Caco-2 (cell line): Measurements from ENCODE around the gene MS4A1. TPM values are rescaled to one million over a fixed set of nuclear protein-coding genes. Genes with fewer than 3 reads are reported as not detected.
A peak's percentile ranks its signal among the peaks of the same experiment; 100 is the strongest.

ENCODE experiments used
- BruUV-seq: library from RNA; stranded (reverse); fragments of 400-500 nt; replicated peaks from 2 replicates; lab custom pipeline; 2021; lab: Mats Ljungman, UMichigan
- CTCF ChIA-PET: fragments of 300-600 bp; sonication (Branson Sonifier 250); formaldehyde crosslinking; loops from one replicate; lab custom pipeline; 2022; ENCODE audit warnings: antibody characterized with exemption; lab: Charles Lee
- POLR2A ChIA-PET: fragments of 300-600 bp; sonication (Branson Sonifier 250); formaldehyde crosslinking; loops from one replicate; lab custom pipeline; 2022; ENCODE audit warnings: antibody characterized with exemption; lab: Charles Lee
- DNase-seq, 2 experiments: peaks; one replicate each; pipeline versions ENCODE4 v3.0.0 to v3.0.0-alpha.2; 2020 to 2022
- H3K27me3 ChIP-seq: replicated peaks from 2 replicates; pipeline ENCODE4 v1.6.0; 2011; ENCODE audit warnings: low read length; ENCODE audit not compliant: control insufficient read depth, insufficient read depth
- H3K36me3 ChIP-seq: 2 replicates; pipeline ENCODE4 v1.5.1; 2011; ENCODE audit warnings: low read length; ENCODE audit not compliant: control insufficient read depth, insufficient read depth
- H3K4me1 ChIP-seq: fragments of 250-450 bp; sonication (Bioruptor Pico); 2 replicates; pipeline ENCODE4 v1.5.1; 2020; ENCODE audit warnings: mild to moderate bottlenecking
- H3K4me3 ChIP-seq: 2 replicates; pipeline ENCODE4 v1.5.1; 2011; ENCODE audit warnings: low read depth, mild to moderate bottlenecking, control low read depth, low read length
- H3K9me3 ChIP-seq: fragments of 250-450 bp; sonication (Bioruptor Pico); 2 replicates; pipeline ENCODE4 v1.5.1; 2020; ENCODE audit warnings: mild to moderate bottlenecking, moderate library complexity
- H3K27ac Mint-ChIP-seq: one replicate; pipeline ENCODE4 v1.8.0; 2022; ENCODE audit warnings: mixed read lengths; ENCODE audit not compliant: unreplicated experiment
- H3K27me3 Mint-ChIP-seq: one replicate; pipeline ENCODE4 v1.8.0; 2022; ENCODE audit warnings: mixed read lengths; ENCODE audit not compliant: insufficient read depth, unreplicated experiment
- H3K36me3 Mint-ChIP-seq: one replicate; pipeline ENCODE4 v1.8.0; 2022; ENCODE audit warnings: mild to moderate bottlenecking, mixed read lengths; ENCODE audit not compliant: insufficient read depth, unreplicated experiment
- H3K4me1 Mint-ChIP-seq: one replicate; pipeline ENCODE4 v1.8.0; 2022; ENCODE audit warnings: low read depth, mixed read lengths; ENCODE audit not compliant: unreplicated experiment
- H3K4me3 Mint-ChIP-seq: one replicate; pipeline ENCODE4 v1.8.0; 2022; ENCODE audit warnings: mild to moderate bottlenecking, moderate library complexity, mixed read lengths; ENCODE audit not compliant: unreplicated experiment
- H3K9me3 Mint-ChIP-seq: one replicate; pipeline ENCODE4 v1.8.0; 2022; ENCODE audit warnings: mixed read lengths; ENCODE audit not compliant: unreplicated experiment
- intact Hi-C: fragments of 100-400 bp; cut with micrococcal nuclease; formaldehyde crosslinking; loops from one replicate; pipeline ENCODE4 v1.10.0; 2022; ENCODE audit not compliant: unreplicated experiment
- total RNA-seq: library from RNA; stranded (reverse); gene quantifications from 2 replicates; pipeline ENCODE4 v1.2.3, GENCODE V29; 2022
- TF ChIP-seq, protein P1 (sequence below), 2 experiments: fragments of 200-600 bp in 1 of 2; IDR thresholded peaks; 1 replicate in 1 of 2; 2 replicates in 1 of 2; pipeline versions ENCODE4 v1.5.1 to v1.8.0; 2011 to 2022; ENCODE audit warnings: antibody characterized with exemption in 1 of 2, control low read depth in 1 of 2, inconsistent platforms in 1 of 2, low read depth in 1 of 2, low read length in 1 of 2, mild to moderate bottlenecking in 1 of 2, moderate library complexity in 1 of 2; ENCODE audit not compliant: insufficient read depth in 1 of 2, severe bottlenecking in 1 of 2, unreplicated experiment in 1 of 2

MS4A1 gene
- total RNA-seq, 1 experiment from 2014 or later = not detected

DNA sequence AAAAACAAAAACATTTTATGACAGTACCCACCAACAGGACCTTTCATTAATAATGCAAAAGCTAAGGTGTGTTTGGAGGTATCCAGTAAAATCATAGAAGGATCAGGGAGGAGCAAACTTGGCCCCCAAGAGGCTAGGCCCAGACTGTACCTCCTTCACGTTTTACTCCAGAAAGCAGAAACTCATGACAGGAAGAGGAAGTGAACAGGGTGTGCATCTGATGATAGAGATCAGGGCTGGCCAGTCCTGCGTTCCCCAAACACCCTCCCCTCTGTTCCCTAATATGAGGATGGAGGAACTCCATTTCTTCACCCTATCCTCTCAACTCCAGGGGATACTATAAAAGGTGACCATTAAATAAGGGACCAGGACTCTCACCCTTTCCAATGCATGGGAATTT lies 26.7 kb downstream of the MS4A1 start:
- Mint-ChIP-seq H3K27ac (no peak overlapping the region), H3K4me3 (no peak overlapping the region), H3K36me3 (no peaks in the 10 kb centered on the region), H3K4me1 (no peaks in the 10 kb centered on the region), H3K9me3 (no peaks in the 10 kb centered on the region), H3K27me3 (peaks cover 14% of the 10 kb centered on the region)
- POLR2A ChIA-PET = no interaction called here
- intact Hi-C loops = no loop called here
- TF ChIP-seq, protein P1, sequence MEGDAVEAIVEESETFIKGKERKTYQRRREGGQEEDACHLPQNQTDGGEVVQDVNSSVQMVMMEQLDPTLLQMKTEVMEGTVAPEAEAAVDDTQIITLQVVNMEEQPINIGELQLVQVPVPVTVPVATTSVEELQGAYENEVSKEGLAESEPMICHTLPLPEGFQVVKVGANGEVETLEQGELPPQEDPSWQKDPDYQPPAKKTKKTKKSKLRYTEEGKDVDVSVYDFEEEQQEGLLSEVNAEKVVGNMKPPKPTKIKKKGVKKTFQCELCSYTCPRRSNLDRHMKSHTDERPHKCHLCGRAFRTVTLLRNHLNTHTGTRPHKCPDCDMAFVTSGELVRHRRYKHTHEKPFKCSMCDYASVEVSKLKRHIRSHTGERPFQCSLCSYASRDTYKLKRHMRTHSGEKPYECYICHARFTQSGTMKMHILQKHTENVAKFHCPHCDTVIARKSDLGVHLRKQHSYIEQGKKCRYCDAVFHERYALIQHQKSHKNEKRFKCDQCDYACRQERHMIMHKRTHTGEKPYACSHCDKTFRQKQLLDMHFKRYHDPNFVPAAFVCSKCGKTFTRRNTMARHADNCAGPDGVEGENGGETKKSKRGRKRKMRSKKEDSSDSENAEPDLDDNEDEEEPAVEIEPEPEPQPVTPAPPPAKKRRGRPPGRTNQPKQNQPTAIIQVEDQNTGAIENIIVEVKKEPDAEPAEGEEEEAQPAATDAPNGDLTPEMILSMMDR (IDR thresholded peaks at IDR 0.05; ENCODE audit: insufficient read depth in 1 of 2, low read depth in 1 of 2, low read length in 1 of 2, severe bottlenecking in 1 of 2, unreplicated experiment in 1 of 2) = no peak
- H3K9me3 ChIP-seq = no peaks in the 10 kb centered on the region
- H3K4me1 ChIP-seq = no peaks in the 10 kb centered on the region
- H3K4me3 ChIP-seq = no peak overlapping the region
- DNase-seq = no peak
- no peaks in the 10 kb centered on the region for H3K36me3 ChIP-seq
- no TSS peak for BruUV-seq
- CTCF ChIA-PET = interaction anchor here (0.5 kb wide), 1 partner anchor 709 kb away, joined by 4 read pairs; no protein-coding TSS in a partner anchor
- no peaks in the 10 kb centered on the region for H3K27me3 ChIP-seq

DNA sequence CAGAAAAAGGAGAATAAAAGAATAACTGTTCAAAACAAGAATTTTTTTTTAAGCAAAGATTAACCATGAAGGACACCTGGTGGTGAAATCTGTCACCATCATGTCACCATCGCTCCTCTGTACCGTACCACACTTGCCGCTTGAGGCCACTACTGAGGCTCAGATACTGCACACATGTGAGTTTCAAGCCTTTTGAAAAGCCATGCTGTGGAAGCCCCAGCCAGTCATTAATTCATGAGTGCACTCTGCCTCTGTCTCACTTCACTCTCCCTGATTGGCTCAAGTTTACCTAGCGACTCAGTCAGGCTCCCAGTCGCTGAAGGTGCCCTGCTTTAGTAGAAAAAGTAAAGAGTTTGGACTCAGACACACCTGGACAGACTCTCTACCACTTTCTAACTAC lies 30.3 kb downstream of the MS4A1 start:
- H3K36me3 Mint-ChIP-seq = no peaks in the 10 kb centered on the region
- POLR2A ChIA-PET = no interaction called here
- no peak overlapping the region for H3K27ac Mint-ChIP-seq
- no peaks in the 10 kb centered on the region for H3K4me1 ChIP-seq
- no peaks in the 10 kb centered on the region for H3K36me3 ChIP-seq
- intact Hi-C loops = loop anchor here (1.0 to 5.0 kb wide), 4 partner anchors 123 to 221 kb away; no protein-coding TSS in a partner anchor
- peak; percentile 70 to 72 for DNase-seq
- CTCF ChIA-PET = no interaction called here
- TF ChIP-seq, protein P1 (IDR thresholded peaks at IDR 0.05; ENCODE audit: insufficient read depth in 1 of 2, low read depth in 1 of 2, low read length in 1 of 2, severe bottlenecking in 1 of 2, unreplicated experiment in 1 of 2) = peak; percentile 83 to 93
- peaks cover 3% of the 10 kb centered on the region for H3K27me3 Mint-ChIP-seq
- H3K4me3 ChIP-seq = no peak overlapping the region
- no peak overlapping the region for H3K4me3 Mint-ChIP-seq
- H3K9me3 Mint-ChIP-seq = no peaks in the 10 kb centered on the region
- no peaks in the 10 kb centered on the region for H3K4me1 Mint-ChIP-seq
- H3K27me3 ChIP-seq = no peaks in the 10 kb centered on the region
- BruUV-seq = no TSS peak
- H3K9me3 ChIP-seq = no peaks in the 10 kb centered on the region

DNA sequence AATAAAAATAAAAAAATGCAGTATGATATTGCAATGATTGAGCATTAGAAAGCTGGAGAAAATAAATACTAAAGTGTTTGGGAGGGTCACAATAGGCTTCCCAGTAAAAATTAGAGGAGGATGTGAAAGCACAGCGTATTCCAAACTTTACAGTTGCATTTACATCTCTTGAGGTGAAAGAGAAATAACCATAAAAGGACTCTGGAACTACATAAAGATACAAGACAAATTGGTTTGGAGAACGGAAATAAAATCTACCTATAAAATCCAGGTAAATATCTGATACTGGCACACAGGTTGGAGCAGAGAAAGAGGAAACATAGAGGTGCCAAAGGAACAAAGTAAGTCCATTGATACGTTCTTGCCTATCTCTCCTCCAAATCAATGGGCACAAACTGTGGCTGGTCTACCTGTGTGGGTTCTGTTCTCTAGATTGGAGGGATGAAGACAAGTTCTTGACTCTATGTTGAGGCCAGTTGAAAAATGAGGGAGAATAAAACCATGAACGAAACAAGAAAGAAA lies 36.9 kb downstream of the MS4A1 start, which contains the start of gene MS4A12:
TSS of gene MS4A12 (plus strand) at position 291 of the 522 bp plus-strand sequence. CDS start 4,541 bp downstream, outside the sequence.
- Histone ChIP-seq H3K9me3 (no peaks in the 10 kb centered on the region), H3K4me3 (no peak within 1 kb of the TSS), H3K27me3 (no peaks in the 10 kb centered on the region), H3K4me1 (no peaks in the 10 kb centered on the region), H3K36me3 (no peaks in the 10 kb centered on the region)
- no TSS peak for BruUV-seq
- Mint-ChIP-seq H3K4me3 (no peak within 1 kb of the TSS), H3K36me3 (no peaks in the 10 kb centered on the region), H3K27me3 (peaks cover 5% of the 10 kb centered on the region), H3K9me3 (peaks cover 10% of the 10 kb centered on the region), H3K27ac (no peak within 1 kb of the TSS), H3K4me1 (no peaks in the 10 kb centered on the region)
- CTCF ChIA-PET = no interaction called here
- POLR2A ChIA-PET = no interaction called here
- intact Hi-C loops = no loop called here
- TF ChIP-seq, protein P1 (IDR thresholded peaks at IDR 0.05; ENCODE audit: insufficient read depth in 1 of 2, low read depth in 1 of 2, low read length in 1 of 2, severe bottlenecking in 1 of 2, unreplicated experiment in 1 of 2) = no peak
- no peak for DNase-seq
